Immature natural killer cell (primary cell): ENCODE data around the gene KRTAP10-5. TPM values are rescaled to one million over a fixed set of nuclear protein-coding genes. Genes with fewer than 3 reads are reported as not detected.
"Not testable (repeated sequence)": the region's sequence is repeated elsewhere in the genome, so short reads cannot be mapped to it uniquely, and the experiment has no call there.

Experiments used
- DNase-seq, 3 donors: peaks; one replicate each; pipeline ENCODE4 v3.0.0; 2022; ENCODE audit warnings: mixed read lengths in 1 of 3
- H3K27ac Mint-ChIP-seq, 6 donors: one replicate each; pipeline ENCODE4 v1.8.0; 2020; ENCODE audit warnings: mixed read lengths in 6 of 6, mild to moderate bottlenecking in 5 of 6, inconsistent platforms in 4 of 6, moderate library complexity in 3 of 6
- H3K27me3 Mint-ChIP-seq, 3 donors: one replicate each; pipeline ENCODE4 v1.8.0; 2020 to 2021; ENCODE audit warnings: low read depth in 3 of 3, mild to moderate bottlenecking in 3 of 3, mixed read lengths in 3 of 3, moderate library complexity in 3 of 3, inconsistent platforms in 1 of 3
- H3K36me3 Mint-ChIP-seq, 3 donors: one replicate each; pipeline ENCODE4 v1.8.0; 2020; ENCODE audit warnings: mixed read lengths in 3 of 3, inconsistent platforms in 2 of 3, mild to moderate bottlenecking in 2 of 3
- H3K4me1 Mint-ChIP-seq, 2 donors: one replicate each; pipeline ENCODE4 v1.8.0; 2020; ENCODE audit warnings: inconsistent platforms in 2 of 2, mild to moderate bottlenecking in 2 of 2, mixed read lengths in 2 of 2, moderate library complexity in 1 of 2
- H3K4me3 Mint-ChIP-seq, 5 donors: one replicate each; pipeline ENCODE4 v1.8.0; 2020; ENCODE audit warnings: mild to moderate bottlenecking in 5 of 5, mixed read lengths in 5 of 5, inconsistent platforms in 3 of 5, moderate library complexity in 3 of 5
- H3K9me3 Mint-ChIP-seq, 6 donors: one replicate each; pipeline ENCODE4 v1.8.0; 2020; ENCODE audit warnings: mild to moderate bottlenecking in 6 of 6, mixed read lengths in 6 of 6, inconsistent platforms in 4 of 6, moderate library complexity in 3 of 6
- polyA plus RNA-seq, 3 donors: library from polyadenylated mRNA; unstranded; fragments of 300-500 nt; fragmentation: Illumina TruSeq; gene quantifications; one replicate each; pipeline ENCODE4 v1.2.3, GENCODE V29; 2021

Gene KRTAP10-5
- polyA plus RNA-seq, 3 donors from 2014 or later, result not detected

DNA sequence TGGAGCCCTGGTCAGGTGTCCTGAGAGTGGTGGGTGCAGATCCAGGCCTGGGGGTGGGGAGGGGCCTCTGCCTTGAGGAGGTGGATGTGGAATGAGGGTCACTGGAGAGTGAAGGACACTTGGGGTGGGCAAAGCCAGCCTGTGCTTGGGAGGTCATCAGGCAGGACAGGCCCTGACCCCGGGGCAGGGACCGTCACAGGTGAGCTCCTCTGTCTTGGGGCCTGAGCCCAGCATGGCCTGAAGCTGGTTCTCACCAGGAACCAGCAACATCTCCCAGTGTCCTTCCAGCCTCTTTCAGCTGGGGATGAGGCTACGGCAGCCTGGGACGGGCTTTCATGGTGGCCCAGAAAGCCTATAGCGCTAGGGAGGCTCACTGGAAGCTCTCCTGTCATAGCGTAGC is 28.3 kb downstream of the KRTAP10-5 start:
- Mint-ChIP-seq H3K27me3 (peaks cover 3 to 4% (median 4%) of the 10 kb centered on the region in 3 donors), H3K27ac (no peak overlapping the region), H3K9me3 (peaks cover 4 to 8% (median 5%) of the 10 kb centered on the region in 6 donors), H3K4me1 (peaks cover 22 to 25% of the 10 kb centered on the region in 2 donors), H3K36me3 (peaks cover 5 to 11% (median 7%) of the 10 kb centered on the region in 3 donors), H3K4me3 (no peak overlapping the region)
- no peak for DNase-seq

DNA sequence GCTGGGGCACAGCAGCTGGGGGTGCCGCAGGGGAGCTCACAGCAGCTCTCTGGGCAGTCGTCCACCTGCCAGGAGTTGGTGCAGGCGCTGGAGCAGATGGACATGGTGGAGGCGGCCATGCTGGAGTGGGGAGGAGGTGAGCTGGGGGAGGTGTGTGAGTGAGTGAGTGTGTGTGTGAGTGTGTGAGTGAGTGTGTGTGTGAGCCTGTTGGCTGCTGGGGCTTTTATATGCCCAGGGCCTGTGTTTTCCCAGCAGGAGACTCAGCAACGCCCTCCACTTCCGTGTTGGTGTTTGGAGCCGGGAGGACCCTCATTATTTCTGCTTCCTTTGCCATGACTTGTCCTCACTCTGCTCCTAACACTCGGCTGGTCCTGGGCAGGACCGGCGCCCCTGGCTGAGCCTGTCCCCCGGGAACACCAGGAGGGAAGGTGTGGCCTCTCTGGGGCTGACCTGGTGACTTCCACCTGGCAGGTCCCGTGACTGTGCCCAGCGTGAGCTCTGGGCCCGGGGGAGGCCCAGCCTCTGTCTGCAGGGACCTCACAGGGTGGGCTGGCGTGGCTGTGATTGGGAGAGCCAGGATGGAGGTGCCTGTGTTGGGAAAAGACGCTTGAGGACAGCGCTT is 29.0 kb downstream of the KRTAP10-5 start, which contains the start of gene KRTAP10-2:
Gene KRTAP10-2, minus strand, starts transcription at position 166 of the 622 bp plus-strand sequence. Its CDS starts 47 bp downstream, at position 119.
- no peak within 1 kb of the TSS for H3K4me3 Mint-ChIP-seq
- DNase-seq, result no peak
- H3K27ac Mint-ChIP-seq, result peak within 1 kb of the TSS in 1 of 6 donors; percentile 35
- peaks cover 10 to 14% (median 12%) of the 10 kb centered on the region in 6 donors for H3K9me3 Mint-ChIP-seq
- peaks cover 3 to 6% (median 4%) of the 10 kb centered on the region in 3 donors for H3K27me3 Mint-ChIP-seq
- peaks cover 26 to 31% of the 10 kb centered on the region in 2 donors for H3K4me1 Mint-ChIP-seq
- H3K36me3 Mint-ChIP-seq, result peaks cover 11 to 15% (median 14%) of the 10 kb centered on the region in 3 donors

DNA sequence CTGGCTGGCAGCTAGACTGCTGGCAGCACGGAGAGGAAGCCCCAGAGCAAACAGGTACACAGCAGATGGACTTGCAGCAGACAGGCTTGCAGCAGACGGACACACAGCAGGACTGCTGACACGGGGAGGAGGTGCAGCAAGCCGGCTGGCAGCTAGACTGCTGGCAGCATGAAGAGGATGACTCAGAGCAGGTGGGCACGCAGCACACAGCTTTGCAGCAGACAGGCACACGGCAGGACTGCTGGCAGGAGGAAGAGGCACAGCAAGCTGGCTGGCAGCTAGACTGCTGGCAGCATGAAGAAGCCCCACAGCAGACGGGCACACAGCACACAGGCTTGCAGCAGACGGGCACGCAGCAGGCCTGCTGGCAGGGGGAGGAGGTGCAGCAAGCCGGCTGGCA is 29.6 kb downstream of the KRTAP10-5 start:
- Mint-ChIP-seq H3K36me3 (peaks cover 13 to 15% (median 14%) of the 10 kb centered on the region in 3 donors), H3K9me3 (peaks cover 10 to 21% (median 12%) of the 10 kb centered on the region in 6 donors), H3K4me1 (peaks cover 26 to 31% of the 10 kb centered on the region in 2 donors), H3K27me3 (peaks cover 3 to 6% (median 4%) of the 10 kb centered on the region in 3 donors), H3K27ac (peak overlapping the region in 1 of 6 donors; percentile 35), H3K4me3 (no peak overlapping the region)
- DNase-seq, result no peak

DNA sequence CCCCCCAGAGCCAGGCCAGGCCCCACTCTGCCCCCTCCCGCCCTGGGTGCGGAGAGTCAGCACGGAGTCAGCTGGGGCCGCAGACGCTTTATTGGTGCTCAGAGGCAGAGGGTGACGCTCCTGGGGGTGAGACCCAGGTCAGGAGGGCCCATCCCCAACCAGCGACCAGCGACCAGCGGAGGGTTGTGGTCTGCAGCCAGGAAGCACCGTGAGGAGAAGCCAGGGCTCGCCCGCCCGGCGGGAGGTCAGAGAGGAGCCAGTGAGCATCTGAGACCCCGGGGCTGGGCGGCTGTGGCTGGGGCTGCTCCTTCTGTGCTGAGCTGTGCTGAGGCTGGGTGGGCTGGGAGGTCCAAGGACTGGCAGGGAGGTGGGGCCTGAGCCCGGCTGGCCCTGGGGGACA is 30.1 kb downstream of the KRTAP10-5 start:
- DNase-seq, H3K4me3 Mint-ChIP-seq, H3K27me3 Mint-ChIP-seq, H3K27ac Mint-ChIP-seq: not testable (repeated sequence)
- H3K9me3 Mint-ChIP-seq, result peaks cover 11 to 26% (median 16%) of the 10 kb centered on the region in 6 donors
- peaks cover 26 to 32% of the 10 kb centered on the region in 2 donors for H3K4me1 Mint-ChIP-seq
- H3K36me3 Mint-ChIP-seq, result peaks cover 14 to 17% (median 15%) of the 10 kb centered on the region in 3 donors

DNA sequence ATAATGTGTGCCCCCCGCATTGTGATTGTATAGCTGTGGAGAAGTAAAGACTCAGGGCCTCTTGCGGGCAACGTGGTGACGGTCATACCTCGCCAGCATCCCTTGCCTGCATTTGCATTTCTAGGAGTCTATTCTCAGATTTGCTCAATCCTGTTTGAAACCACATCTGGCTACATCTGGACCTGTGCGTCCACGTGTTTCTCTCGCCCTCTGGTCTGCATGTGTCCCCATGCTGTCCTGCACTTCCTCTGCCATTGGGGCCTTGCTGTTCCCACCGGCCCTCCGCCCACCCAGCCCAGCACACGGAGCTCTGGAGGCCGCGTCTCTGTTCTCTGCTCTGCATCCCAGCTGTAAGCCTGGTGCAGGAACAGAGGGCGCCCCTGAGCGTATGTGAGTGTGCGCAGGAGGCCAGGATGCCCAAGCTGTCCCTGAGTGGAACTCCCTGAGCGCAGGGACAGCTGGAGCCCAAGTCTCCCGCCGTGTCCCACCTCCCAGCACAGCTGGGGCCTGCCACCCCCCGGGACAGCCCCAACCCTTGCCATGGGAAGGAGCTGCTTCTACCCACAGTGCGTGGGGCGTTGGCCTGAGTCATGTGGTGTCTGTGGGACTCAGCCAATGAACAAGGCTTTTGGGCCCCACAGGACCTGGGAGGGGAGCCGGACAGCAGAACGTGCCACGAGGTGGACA is 30.7 kb downstream of the KRTAP10-5 start:
- Mint-ChIP-seq H3K4me3 (no peak overlapping the region), H3K27ac (peak overlapping the region in 3 of 6 donors; percentile 7 to 76 (median 45)), H3K4me1 (peaks cover 26 to 32% of the 10 kb centered on the region in 2 donors), H3K9me3 (peaks cover 11 to 27% (median 16%) of the 10 kb centered on the region in 6 donors), H3K27me3 (peaks cover 0 to 9% (median 8%) of the 10 kb centered on the region in 3 donors), H3K36me3 (peaks cover 12 to 17% (median 14%) of the 10 kb centered on the region in 3 donors)
- DNase-seq, result no peak

DNA sequence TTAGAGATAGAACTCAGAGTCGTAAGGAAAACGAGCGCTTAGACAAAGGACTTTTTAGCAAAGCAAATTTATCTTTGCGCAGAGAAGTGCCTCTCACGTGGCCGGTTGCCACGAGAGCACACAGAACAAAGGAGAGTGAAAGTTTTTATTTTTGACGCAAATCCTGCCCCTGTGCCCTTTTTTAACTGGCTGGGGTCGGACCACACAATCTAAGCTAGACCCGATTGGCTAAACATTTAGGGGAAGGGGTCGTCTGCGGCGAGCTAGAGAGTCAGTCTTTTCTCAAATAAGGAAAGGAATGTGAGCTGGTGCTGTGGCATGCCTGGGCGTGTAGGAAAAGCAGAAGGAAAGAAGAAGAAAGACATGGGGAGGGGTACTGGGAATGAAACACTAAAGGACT is 31.5 kb downstream of the KRTAP10-5 start:
- Mint-ChIP-seq H3K27me3 (peaks cover 0 to 9% (median 8%) of the 10 kb centered on the region in 3 donors), H3K4me1 (peaks cover 26 to 32% of the 10 kb centered on the region in 2 donors), H3K36me3 (peaks cover 12 to 17% (median 14%) of the 10 kb centered on the region in 3 donors), H3K9me3 (peaks cover 11 to 27% (median 16%) of the 10 kb centered on the region in 6 donors), H3K27ac (peak overlapping the region in 4 of 6 donors; percentile 7 to 76 (median 48)), H3K4me3 (no peak overlapping the region)
- no peak for DNase-seq

DNA sequence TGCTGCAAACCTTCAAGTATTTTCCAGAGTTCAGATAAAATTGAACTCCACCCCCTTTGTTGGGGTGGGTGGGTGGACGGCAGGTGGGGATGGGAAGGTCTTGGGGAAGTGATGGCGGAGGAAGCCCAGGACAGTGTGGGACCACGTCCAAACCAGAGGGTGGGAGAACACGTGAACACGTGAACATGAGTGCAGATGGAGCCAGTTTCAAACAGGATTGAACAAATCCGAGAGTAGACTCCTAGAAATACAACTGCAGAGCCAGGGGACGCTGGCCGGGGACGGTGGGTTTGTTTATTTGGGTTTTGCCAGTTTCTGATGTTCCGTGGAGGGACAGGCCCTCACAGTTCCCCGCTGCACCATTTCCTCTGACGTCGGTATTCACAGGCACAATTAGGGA is 32.0 kb downstream of the KRTAP10-5 start:
- H3K27me3 Mint-ChIP-seq, result peaks cover 0 to 9% (median 8%) of the 10 kb centered on the region in 3 donors
- peaks cover 11 to 27% (median 16%) of the 10 kb centered on the region in 6 donors for H3K9me3 Mint-ChIP-seq
- peaks cover 26 to 32% of the 10 kb centered on the region in 2 donors for H3K4me1 Mint-ChIP-seq
- H3K4me3 Mint-ChIP-seq, result peak overlapping the region in 4 of 5 donors; percentile 23 to 86 (median 51)
- DNase-seq, result no peak
- peaks cover 12 to 17% (median 14%) of the 10 kb centered on the region in 3 donors for H3K36me3 Mint-ChIP-seq
- peak overlapping the region in 4 of 6 donors; percentile 51 to 87 (median 70) for H3K27ac Mint-ChIP-seq

DNA sequence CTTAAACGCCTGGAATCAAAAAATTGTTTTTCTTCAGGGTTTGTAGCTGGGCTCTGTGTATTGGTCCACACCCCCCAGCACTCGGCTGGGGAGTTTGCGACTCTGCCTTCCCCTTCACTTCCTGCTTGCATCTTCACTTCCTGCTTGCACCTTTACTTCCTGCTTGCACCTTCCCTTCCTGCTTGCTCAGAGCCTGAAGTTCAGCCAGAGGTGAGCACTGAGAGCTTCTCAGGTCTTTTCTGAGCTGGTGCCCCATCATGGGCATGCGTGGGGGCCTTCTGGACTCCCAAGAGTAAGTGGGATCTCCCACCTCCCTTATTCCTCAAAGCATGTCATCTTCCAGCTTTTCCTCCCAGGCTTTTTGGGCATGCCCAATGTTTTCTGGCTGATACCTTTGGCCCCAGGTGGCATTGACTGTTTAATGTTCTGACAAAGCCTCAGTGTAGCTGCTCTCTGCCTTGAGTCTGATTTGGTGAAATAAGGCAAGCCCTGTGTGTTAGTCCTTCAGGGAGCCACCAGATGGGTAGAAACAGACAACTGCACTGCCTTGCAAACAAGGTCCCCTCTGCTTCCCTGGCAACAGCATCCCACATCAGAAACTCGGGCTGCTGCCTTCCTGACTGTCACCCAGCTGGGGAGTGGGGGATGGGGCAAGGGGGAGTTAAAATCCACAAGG is 32.6 kb downstream of the KRTAP10-5 start:
- peaks cover 12 to 17% (median 14%) of the 10 kb centered on the region in 3 donors for H3K36me3 Mint-ChIP-seq
- peak in 2 of 3 donors; percentile 11 to 29 for DNase-seq
- H3K9me3 Mint-ChIP-seq, result peaks cover 11 to 27% (median 16%) of the 10 kb centered on the region in 6 donors
- peaks cover 0 to 9% (median 8%) of the 10 kb centered on the region in 3 donors for H3K27me3 Mint-ChIP-seq
- H3K27ac Mint-ChIP-seq, result peak overlapping the region; percentile 58 to 96 (median 89)
- peaks cover 26 to 32% of the 10 kb centered on the region in 2 donors for H3K4me1 Mint-ChIP-seq
- peak overlapping the region; percentile 57 to 89 (median 81) for H3K4me3 Mint-ChIP-seq

DNA sequence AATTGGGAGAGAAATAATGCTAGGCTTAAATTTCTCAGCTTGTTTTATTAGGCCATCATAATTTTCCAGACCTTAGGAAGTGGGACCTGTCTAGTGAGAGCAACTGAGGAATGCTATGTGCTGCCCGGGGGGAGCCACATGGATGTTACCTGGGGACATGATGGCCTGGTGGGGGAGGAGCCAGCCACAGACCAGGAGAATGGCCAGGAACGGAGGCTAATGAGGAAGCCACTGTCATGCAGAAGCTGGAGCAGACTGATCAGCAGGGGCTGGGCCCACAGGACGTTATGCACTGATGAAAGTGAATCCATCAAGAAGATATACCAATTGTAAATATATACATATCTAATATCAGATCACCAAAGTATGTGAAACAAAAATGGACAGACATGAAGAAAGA is 35.8 kb downstream of the KRTAP10-5 start:
- peaks cover 0 to 9% (median 6%) of the 10 kb centered on the region in 3 donors for H3K27me3 Mint-ChIP-seq
- peaks cover 26 to 31% of the 10 kb centered on the region in 2 donors for H3K4me1 Mint-ChIP-seq
- no peak overlapping the region for H3K4me3 Mint-ChIP-seq
- DNase-seq, result no peak
- H3K27ac Mint-ChIP-seq, result no peak overlapping the region
- peaks cover 12 to 17% (median 14%) of the 10 kb centered on the region in 3 donors for H3K36me3 Mint-ChIP-seq
- H3K9me3 Mint-ChIP-seq, result peaks cover 11 to 27% (median 16%) of the 10 kb centered on the region in 6 donors

DNA sequence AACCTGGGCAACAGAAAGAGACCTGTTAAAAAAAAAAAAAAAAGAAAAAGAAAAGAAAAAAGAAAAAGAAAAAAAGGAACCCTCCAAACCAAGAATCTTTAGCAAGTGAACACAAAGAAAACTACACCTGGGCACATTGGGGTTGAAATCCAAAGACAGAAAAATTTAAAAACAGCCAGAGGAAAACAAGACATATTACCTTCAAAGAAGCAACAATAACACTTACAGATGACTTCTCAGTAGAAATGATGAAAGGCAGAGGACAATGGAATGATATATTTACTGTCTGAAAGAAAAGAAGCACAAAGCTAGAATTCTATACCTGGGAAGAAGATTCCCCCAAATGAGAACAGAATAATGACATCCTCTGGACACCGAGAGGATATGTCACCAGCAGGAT is 37.7 kb downstream of the KRTAP10-5 start:
- Mint-ChIP-seq H3K4me3 (no peak overlapping the region), H3K27ac (no peak overlapping the region), H3K36me3 (peaks cover 10 to 17% (median 12%) of the 10 kb centered on the region in 3 donors), H3K9me3 (peaks cover 11 to 25% (median 16%) of the 10 kb centered on the region in 6 donors), H3K27me3 (peaks cover 1 to 7% (median 6%) of the 10 kb centered on the region in 3 donors), H3K4me1 (peaks cover 9 to 13% of the 10 kb centered on the region in 2 donors)
- no peak for DNase-seq

DNA sequence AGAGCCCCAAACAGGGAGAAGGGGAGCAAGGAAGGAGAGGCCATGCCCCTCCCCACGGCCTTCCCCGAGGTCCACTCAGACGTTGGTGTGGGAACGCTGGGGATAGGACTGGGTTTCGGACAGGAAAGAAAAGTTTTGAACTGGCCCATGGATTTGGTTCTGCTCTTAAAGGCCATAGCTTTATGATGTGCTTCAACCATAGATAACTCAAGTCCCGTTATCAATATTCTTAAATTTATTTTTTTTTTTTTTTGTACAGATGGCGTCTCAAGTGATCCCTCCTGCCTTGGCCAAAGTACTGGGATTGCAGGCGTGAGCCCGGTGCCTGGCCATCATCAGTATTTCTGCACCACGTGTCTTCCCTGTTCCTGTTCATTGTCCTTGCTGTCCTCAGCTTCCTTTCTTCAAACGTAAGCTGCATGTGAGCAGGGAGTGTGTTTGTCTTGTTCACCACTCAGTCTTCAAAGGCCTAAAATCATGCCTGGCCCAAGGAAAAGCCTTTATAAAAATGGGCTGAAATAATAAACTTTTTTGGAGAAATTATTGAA is 39.6 kb downstream of the KRTAP10-5 start:
- Mint-ChIP-seq H3K27me3 (peaks cover 4 to 8% (median 5%) of the 10 kb centered on the region in 3 donors), H3K4me1 (peaks cover 0 to 1% of the 10 kb centered on the region in 2 donors), H3K4me3 (no peak overlapping the region), H3K27ac (no peak overlapping the region), H3K9me3 (peaks cover 0 to 6% (median 5%) of the 10 kb centered on the region in 6 donors), H3K36me3 (peaks cover 0 to 4% (median 0%) of the 10 kb centered on the region in 3 donors)
- DNase-seq, result no peak

DNA sequence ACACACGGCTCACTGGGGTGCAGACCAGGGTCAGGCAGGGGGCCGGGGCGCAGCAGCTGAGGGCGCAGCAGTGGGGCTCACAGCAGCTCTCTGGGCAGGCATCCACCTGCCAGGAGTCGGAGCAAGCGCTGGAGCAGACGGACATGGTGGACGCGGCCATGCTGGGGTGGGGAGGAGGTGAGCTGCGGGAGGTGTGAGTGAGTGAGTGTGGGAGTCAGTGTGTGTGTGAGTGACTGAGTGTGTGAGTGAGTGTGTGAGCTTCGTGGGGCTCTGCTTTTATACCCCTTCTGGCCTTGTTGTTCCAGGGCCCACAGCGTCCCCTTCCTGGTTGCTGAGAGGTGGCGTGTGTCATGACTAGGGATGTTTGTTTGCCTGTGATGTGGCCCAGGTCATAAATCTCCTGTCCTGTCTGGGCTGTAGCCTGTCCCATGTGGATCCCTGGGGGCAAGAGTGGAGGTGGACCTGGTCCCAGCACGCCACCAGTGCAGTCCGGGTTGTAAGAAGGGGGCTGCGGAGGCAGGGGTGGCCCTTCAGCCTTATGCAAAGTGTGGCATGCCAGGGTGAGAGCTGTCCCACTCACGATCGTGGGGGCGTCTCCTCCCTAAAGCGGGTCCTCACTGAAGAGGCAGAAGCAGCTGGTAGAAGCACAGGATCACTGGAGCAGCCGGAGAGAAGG is 40.3 kb downstream of the KRTAP10-5 start, which contains the start of gene KRTAP10-1:
Gene KRTAP10-1, minus strand, starts transcription at position 205 of the 676 bp plus-strand sequence. Its CDS starts 45 bp downstream, at position 160.
- no peak within 1 kb of the TSS for H3K27ac Mint-ChIP-seq
- DNase-seq, result no peak
- H3K4me3 Mint-ChIP-seq, result no peak within 1 kb of the TSS
- H3K27me3 Mint-ChIP-seq, result peaks cover 2 to 5% (median 4%) of the 10 kb centered on the region in 3 donors
- no peaks in the 10 kb centered on the region for H3K36me3 Mint-ChIP-seq
- H3K4me1 Mint-ChIP-seq, result no peaks in the 10 kb centered on the region
- H3K9me3 Mint-ChIP-seq, result no peaks in the 10 kb centered on the region
